Right cardiac atrium (tissue), 5 donors: ENCODE measurements around the gene TNPO2. TPM values are rescaled to one million over a fixed set of nuclear protein-coding genes. Genes with fewer than 3 reads are reported as not detected.
"Not testable (repeated sequence)": the region's sequence is repeated elsewhere in the genome, so short reads cannot be mapped to it uniquely, and the experiment has no call there.

Experiments
- ATAC-seq, 2 donors: fragments of 200-7000 bp; cut with Tn5 transposase; one replicate each; pipeline versions ENCODE4 v1.8.0 to v1.9.1; 2020; ENCODE audit warnings: moderate library complexity in 2 of 2, mild to moderate bottlenecking in 1 of 2
- DNase-seq, 3 donors: peaks; one replicate each; pipeline ENCODE4 v3.0.0-alpha.2; 2020
- H3K27ac ChIP-seq: one replicate; pipeline ENCODE4 v1.5.1; 2013; ENCODE audit warnings: mild to moderate bottlenecking, low read length, control low read depth, moderate library complexity
- H3K27me3 ChIP-seq: one replicate; pipeline ENCODE4 v1.6.1; 2013; ENCODE audit not compliant: control insufficient read depth, insufficient read depth
- H3K4me1 ChIP-seq: one replicate; pipeline ENCODE4 v1.6.1; 2013; ENCODE audit warnings: low read length; ENCODE audit not compliant: control insufficient read depth, insufficient read depth
- H3K4me3 ChIP-seq: one replicate; pipeline ENCODE4 v1.5.1; 2013; ENCODE audit warnings: low read length, control low read depth
- H3K9me3 ChIP-seq: one replicate; pipeline ENCODE4 v1.6.1; 2013; ENCODE audit warnings: low read length; ENCODE audit not compliant: control insufficient read depth
- WGBS: extraction: QIAGEN DNeasy Blood & Tissue Kit; methylation state at CpG from one replicate; pipeline ENCODE4 v1.1.7; 2013; 5-methylcytosine and 5-hydroxymethylcytosine counted together
- intact Hi-C, 4 donors: fragments of 100-400 bp; cut with DNase I; formaldehyde crosslinking; loops; one replicate each; pipeline versions ENCODE4 v1.11.0 to v1.14.0; 2022 to 2023
- polyA plus RNA-seq: library from polyadenylated mRNA; stranded (reverse); fragments of 200-250 nt; gene quantifications from one replicate; pipeline ENCODE4 v1.2.3, GENCODE V29; 2013
- total RNA-seq, 4 donors: library from RNA; stranded (reverse); fragmentation: NEBNext Ultra II Directional; extraction: Animal tissue kit (Norgen Biotek cat#: 25700); gene quantifications; one replicate each; pipeline ENCODE4 v1.2.1, GENCODE V29; 2021
- donor health status: healthy with polysubstance abuse.
- donor health status: DM: no; HTN: yes; CAD: no.
- donor health status: DM: no; HTN: no; CAD: no.
- donor health status: DM: no; HTN: yes; CAD: no; lungs with severe emphysema.
- donor health status: DM: yes; HTN: yes; CAD: no.

The TNPO2 gene
- total and polyA plus RNA-seq, 5 donors: 24.8 to 54.6 (median 44.9) TPM

DNA sequence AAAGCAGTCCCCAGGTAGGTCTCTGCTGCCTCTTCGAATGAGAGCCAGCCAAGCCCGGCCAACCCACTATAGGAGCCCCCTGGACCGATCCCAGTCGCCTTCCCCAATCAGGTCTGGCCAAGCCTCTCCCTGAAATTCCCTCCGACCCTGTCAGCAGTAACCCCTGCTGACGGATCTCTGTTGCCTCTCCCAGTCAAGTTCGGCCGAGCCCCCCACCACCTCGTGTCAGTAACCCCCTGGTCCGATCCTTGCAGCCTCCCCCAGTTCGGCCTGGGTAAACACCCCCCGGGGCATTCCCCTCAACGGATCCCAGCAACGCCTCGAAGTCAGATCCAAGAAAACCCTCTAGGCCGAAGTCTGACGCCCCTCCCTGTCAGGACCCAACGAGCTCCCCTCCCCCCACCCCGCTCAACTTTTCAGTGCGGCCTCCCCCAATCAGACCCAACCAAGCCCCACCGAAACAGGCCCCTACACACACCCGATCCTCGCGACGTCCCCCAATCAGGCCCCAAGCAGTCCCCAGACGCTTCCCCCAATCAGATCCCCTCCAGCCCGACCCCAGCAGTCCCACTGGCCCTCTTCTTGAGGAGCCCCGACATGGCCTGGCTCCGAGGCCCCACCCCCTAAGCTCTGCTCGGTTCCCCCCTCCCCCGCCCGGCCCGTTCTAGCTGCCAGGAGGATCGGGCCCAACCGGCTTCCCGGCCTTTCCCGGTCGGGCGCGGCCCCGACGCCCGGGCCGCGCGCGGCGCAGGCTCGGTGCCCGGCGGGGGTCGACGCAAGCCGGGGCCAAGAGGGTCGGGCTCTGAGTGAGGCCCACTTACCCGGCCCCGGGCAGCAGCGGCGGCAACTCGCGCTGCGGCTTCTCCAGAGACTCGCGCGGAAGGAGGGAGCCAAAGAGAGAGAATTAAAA is 1.8 kb downstream of the TNPO2 start:
- intact Hi-C loops: no loop called here
- under 1% methylated on average over 65 of the region's 65 CpGs for WGBS
- H3K9me3 ChIP-seq: no peaks in the 10 kb centered on the region
- peak overlapping the region; percentile 99 for H3K4me3 ChIP-seq
- H3K27ac ChIP-seq: peak overlapping the region; percentile 97
- no peaks in the 10 kb centered on the region for H3K4me1 ChIP-seq
- ATAC-seq: peak; percentile 44 to 65
- no peaks in the 10 kb centered on the region for H3K27me3 ChIP-seq
- peak; percentile 78 to 90 (median 88) for DNase-seq

DNA sequence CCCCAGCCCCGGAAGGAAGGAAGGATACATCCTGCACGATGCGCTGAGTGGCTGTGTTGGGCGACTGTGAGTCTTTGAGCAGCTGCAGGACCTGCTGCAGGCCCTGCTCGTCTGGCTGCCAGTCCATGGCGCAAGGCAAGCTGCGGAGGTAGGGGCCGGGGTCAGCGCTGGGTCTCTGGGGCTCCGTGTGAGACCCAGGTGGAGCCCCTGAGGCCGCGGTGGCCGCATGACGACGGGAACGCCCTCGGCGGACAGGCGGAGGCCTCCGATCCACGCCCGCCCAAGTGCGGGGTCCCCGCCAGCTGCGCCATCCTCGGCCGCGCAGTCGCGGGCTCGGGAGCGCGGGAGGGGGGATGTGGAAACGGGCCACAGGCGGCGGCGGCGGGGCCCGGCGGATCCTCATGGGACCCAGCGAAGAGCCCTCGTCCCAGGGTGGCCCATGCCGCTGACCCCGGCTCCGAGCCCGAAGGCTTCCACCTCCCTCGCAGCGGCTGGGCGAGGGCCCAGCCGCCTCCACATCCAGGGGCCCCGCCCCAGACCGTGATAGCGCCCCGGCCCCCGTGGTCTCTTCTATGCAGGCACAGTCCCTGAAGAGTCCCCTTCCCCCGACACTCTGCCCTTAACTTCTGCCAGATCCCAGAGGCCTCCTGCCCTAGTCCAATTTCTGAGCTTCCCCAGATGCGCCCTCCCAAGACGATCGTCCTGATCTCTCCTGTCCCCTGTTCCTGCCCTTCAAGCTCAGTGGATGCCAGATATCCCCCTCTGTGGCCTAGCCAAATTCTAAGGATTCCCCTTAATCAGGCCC is 2.7 kb downstream of the TNPO2 start:
- H3K9me3 ChIP-seq: no peaks in the 10 kb centered on the region
- ATAC-seq: peak; percentile 32 to 44
- DNase-seq: peak; percentile 51 to 82 (median 78)
- WGBS: 2% methylated on average over 59 of the region's 59 CpGs
- no peaks in the 10 kb centered on the region for H3K27me3 ChIP-seq
- intact Hi-C loops: no loop called here
- peak overlapping the region; percentile 97 for H3K27ac ChIP-seq
- H3K4me1 ChIP-seq: no peaks in the 10 kb centered on the region
- H3K4me3 ChIP-seq: peak overlapping the region; percentile 99

GRCh38 chr19:12720296-12720695 is 3.4 kb downstream of the TNPO2 start:
- H3K4me3 ChIP-seq: peak overlapping the region; percentile 99
- intact Hi-C loops: no loop called here
- WGBS: 77% methylated on average over 10 of the region's 10 CpGs
- no peaks in the 10 kb centered on the region for H3K9me3 ChIP-seq
- ATAC-seq: no peak
- H3K27me3 ChIP-seq: no peaks in the 10 kb centered on the region
- H3K4me1 ChIP-seq: no peaks in the 10 kb centered on the region
- no peak overlapping the region for H3K27ac ChIP-seq
- DNase-seq: no peak

DNA sequence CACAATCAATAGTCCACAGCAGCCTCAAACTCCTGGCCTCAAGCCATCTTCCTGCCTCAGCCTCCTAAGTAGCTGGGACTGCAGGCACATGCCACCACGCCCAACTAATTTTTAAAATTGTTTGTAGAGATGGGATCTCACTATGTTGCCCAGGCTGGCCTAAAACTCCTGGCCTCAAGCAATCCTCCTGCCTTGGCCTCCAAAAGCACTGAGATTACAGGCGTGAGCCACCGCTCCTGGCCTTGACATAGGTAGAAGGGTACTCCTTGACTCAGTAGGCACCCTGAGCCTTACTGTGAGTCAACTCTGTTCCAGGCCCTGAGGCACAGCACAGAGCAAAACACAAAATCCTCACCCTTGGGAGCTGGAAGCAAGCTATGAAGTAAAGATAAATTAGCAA is 7.8 kb downstream of the TNPO2 start:
- Histone ChIP-seq H3K27ac (no peak overlapping the region), H3K4me1 (no peaks in the 10 kb centered on the region), H3K4me3 (no peak overlapping the region), H3K27me3 (no peaks in the 10 kb centered on the region), H3K9me3 (no peaks in the 10 kb centered on the region)
- WGBS: 94% methylated on average over 3 of the region's 3 CpGs
- no peak for DNase-seq
- ATAC-seq: no peak
- intact Hi-C loops: no loop called here

GRCh38 chr19:12715102-12715501 is 8.6 kb downstream of the TNPO2 start:
- DNase-seq (no peak), ATAC-seq (no peak)
- no peaks in the 10 kb centered on the region for H3K27me3 ChIP-seq
- H3K4me1 ChIP-seq: no peaks in the 10 kb centered on the region
- H3K9me3 ChIP-seq: no peaks in the 10 kb centered on the region
- H3K4me3 ChIP-seq: no peak overlapping the region
- intact Hi-C loops: no loop called here
- H3K27ac ChIP-seq: no peak overlapping the region
- 90% methylated on average over 15 of the region's 15 CpGs for WGBS

DNA sequence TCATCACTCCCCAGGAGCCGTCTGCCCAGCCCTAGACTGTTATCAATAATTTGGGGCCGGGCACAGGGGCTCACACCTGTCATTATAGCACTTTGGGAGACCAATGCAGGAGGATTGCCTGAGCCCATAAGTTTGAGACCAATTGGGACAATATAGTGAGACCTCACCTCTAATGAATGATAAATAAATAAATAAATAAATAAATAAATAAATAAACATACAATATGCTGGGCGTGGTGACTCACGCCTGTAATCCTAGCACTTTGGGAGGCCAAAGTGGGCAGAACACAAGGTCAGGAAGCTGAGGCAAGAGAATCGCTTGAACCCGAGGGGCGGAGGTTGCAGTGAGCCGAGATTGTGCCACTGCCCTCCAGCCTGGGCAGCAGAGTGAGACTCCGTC is 10.4 kb downstream of the TNPO2 start:
- ATAC-seq, H3K4me1 ChIP-seq, DNase-seq, H3K27me3 ChIP-seq, H3K9me3 ChIP-seq, intact Hi-C loops, H3K27ac ChIP-seq, H3K4me3 ChIP-seq: not testable (repeated sequence)
- WGBS: 91% methylated on average over 9 of the region's 9 CpGs

- intact Hi-C loops, H3K27ac ChIP-seq: not testable (repeated sequence)
Measured at GRCh38 chr19:12712077-12712476, 11.7 kb downstream of the TNPO2 start.

DNA sequence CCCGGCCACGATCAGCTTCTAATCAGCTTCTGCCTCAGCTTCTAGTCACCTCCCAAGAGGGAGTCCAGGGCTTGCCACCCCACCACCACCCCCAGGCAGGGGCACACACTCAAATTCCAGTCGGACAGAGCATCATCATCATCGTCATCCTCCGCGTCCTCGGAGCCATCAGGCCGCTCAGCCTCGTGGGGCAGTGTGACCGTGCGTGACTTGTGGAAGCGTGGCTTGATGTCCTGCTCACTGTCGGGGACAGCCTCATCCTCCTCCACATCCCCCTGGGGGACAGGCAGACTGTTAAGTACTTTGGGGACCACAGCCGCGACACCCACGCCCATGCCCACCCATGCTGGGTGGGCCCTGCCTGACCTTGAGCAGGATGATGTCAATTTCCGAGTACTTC is 12.5 kb downstream of the TNPO2 start:
- ATAC-seq (no peak), DNase-seq (no peak)
- no peaks in the 10 kb centered on the region for H3K4me1 ChIP-seq
- H3K27me3 ChIP-seq: no peaks in the 10 kb centered on the region
- intact Hi-C loops: no loop called here
- H3K27ac ChIP-seq: no peak overlapping the region
- WGBS: 91% methylated on average over 17 of the region's 17 CpGs
- H3K9me3 ChIP-seq: no peaks in the 10 kb centered on the region
- no peak overlapping the region for H3K4me3 ChIP-seq

More at GRCh38 chr19:12712077-12712476, 11.7 kb downstream of the TNPO2 start:
- not testable (repeated sequence) for H3K4me1 ChIP-seq, ATAC-seq, H3K9me3 ChIP-seq, DNase-seq, H3K4me3 ChIP-seq, H3K27me3 ChIP-seq
- WGBS: 45% methylated on average over 11 of the region's 14 CpGs

GRCh38 chr19:12708641-12709040 is 15.1 kb downstream of the TNPO2 start:
- intact Hi-C loops: no loop called here

GRCh38 chr19:12706332-12706718 is 17.4 kb downstream of the TNPO2 start:
- H3K9me3 ChIP-seq: no peaks in the 10 kb centered on the region
- DNase-seq (no peak), ATAC-seq (no peak)
- intact Hi-C loops: no loop called here
- 89% methylated on average over 13 of the region's 13 CpGs for WGBS
- no peaks in the 10 kb centered on the region for H3K27me3 ChIP-seq
- no peaks in the 10 kb centered on the region for H3K4me1 ChIP-seq
- H3K4me3 ChIP-seq: no peak overlapping the region
- no peak overlapping the region for H3K27ac ChIP-seq

More at GRCh38 chr19:12708641-12709040, 15.1 kb downstream of the TNPO2 start:
- no peak for ATAC-seq
- H3K27ac ChIP-seq: no peak overlapping the region
- H3K27me3 ChIP-seq: no peaks in the 10 kb centered on the region
- WGBS: 95% methylated on average over 8 of the region's 8 CpGs
- no peaks in the 10 kb centered on the region for H3K9me3 ChIP-seq
- H3K4me1 ChIP-seq: no peaks in the 10 kb centered on the region
- no peak for DNase-seq
- no peak overlapping the region for H3K4me3 ChIP-seq
